IMR-90 (cell line): ENCODE measurements around the gene ZSCAN31.

Experiments
- BHLHE40 ChIP-seq: fragments of 150-350 bp; IDR thresholded peaks from 2 replicates; pipeline ENCODE4 v1.6.1; 2016; ENCODE audit warnings: mild to moderate bottlenecking, low read depth, low read length
- CEBPB ChIP-seq: IDR thresholded peaks from 2 replicates; pipeline ENCODE4 v1.6.1; 2012; ENCODE audit warnings: low read depth, low read length, improper control_type of control experiment
- CHD1 ChIP-seq: IDR thresholded peaks from 2 replicates; pipeline ENCODE4 v1.6.1; 2012; ENCODE audit warnings: low read depth, low read length, improper control_type of control experiment
- FOS ChIP-seq: fragments of 150-350 bp; IDR thresholded peaks from 2 replicates; pipeline ENCODE4 v1.6.1; 2016; ENCODE audit warnings: low read depth, low read length
- POLR2A ChIP-seq: IDR thresholded peaks from 2 replicates; pipeline ENCODE4 v1.6.1; 2012; ENCODE audit warnings: mild to moderate bottlenecking, low read depth, low read length
- SMC3 ChIP-seq: fragments of 150-350 bp; IDR thresholded peaks from 2 replicates; pipeline ENCODE4 v1.6.1; 2016; ENCODE audit warnings: low read depth, mild to moderate bottlenecking, antibody characterized with exemption, low read length, moderate library complexity
- TF ChIP-seq, protein P1 (sequence below): conservative IDR thresholded peaks from 2 replicates; pipeline ENCODE4 v1.5.1; 2012; ENCODE audit warnings: mild to moderate bottlenecking, low read depth, low read length, improper control_type of control experiment

DNA sequence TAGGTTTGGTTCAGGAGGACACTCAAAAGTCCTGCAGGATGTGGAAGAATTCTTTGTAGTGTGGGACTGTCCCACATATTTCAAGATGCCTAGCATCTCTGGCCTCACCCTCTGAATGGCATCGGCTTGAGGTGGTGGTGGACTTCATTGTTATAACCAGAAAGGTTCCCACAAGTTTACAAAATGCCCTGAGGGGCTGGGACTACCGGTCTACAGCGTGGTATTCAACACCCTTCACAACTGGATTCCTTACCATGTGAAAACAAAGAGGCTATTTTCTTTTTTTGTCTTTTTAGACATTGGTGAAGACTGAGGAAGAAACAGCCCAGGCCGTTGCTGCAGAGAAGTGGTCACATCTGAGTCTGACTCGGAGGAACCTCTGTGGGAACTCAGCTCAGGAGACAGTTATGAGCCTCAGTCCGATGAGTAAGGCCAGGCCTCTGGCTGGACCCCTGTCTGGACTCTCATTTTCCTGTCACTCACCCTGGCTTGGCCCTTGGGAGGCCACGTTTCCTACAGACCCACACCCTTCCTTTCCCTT lies 39.4 kb downstream of the ZSCAN31 start:
- TF ChIP-seq SMC3 (no peak), POLR2A (no peak), CHD1 (no peak), BHLHE40 (no peak), CEBPB (no peak), FOS (no peak)
- TF ChIP-seq, protein P1, sequence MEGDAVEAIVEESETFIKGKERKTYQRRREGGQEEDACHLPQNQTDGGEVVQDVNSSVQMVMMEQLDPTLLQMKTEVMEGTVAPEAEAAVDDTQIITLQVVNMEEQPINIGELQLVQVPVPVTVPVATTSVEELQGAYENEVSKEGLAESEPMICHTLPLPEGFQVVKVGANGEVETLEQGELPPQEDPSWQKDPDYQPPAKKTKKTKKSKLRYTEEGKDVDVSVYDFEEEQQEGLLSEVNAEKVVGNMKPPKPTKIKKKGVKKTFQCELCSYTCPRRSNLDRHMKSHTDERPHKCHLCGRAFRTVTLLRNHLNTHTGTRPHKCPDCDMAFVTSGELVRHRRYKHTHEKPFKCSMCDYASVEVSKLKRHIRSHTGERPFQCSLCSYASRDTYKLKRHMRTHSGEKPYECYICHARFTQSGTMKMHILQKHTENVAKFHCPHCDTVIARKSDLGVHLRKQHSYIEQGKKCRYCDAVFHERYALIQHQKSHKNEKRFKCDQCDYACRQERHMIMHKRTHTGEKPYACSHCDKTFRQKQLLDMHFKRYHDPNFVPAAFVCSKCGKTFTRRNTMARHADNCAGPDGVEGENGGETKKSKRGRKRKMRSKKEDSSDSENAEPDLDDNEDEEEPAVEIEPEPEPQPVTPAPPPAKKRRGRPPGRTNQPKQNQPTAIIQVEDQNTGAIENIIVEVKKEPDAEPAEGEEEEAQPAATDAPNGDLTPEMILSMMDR = no peak
